T-helper 2 cell treated with Interferon-gamma antibody and Interleukin-4, amounts not matched to agents 100 ng/mL and 5 ng/mL, for 36 hours (primary cell): ENCODE results near the gene GJB4. TPM values are rescaled to one million over a fixed set of nuclear protein-coding genes. Genes with fewer than 3 reads are reported as not detected.
"Not testable (repeated sequence)": the region's sequence is repeated elsewhere in the genome, so short reads cannot be mapped to it uniquely, and the experiment has no call there.

Source experiments
- intact Hi-C: fragments of 100-400 bp; cut with micrococcal nuclease; formaldehyde crosslinking; loops from one replicate; pipeline ENCODE4 v1.15.1; 2023
- total RNA-seq: library from RNA; stranded (reverse); gene quantifications from 2 replicates; pipeline ENCODE4 v1.2.3, GENCODE V29; 2022

Gene GJB4
- not detected in 2 replicates for total RNA-seq

- intact Hi-C loops = no loop called here
These were observed at the start of gene GJB4 for GRCh38 chr1:34759503-34760357. Gene GJB4 (plus strand): TSS chr1:34759740. CDS start chr1:34761255, 1,515 bp downstream.

GRCh38 chr1:34710812-34711211, 48.7 kb upstream of the GJB4 start:
- intact Hi-C loops = no loop called here

- intact Hi-C loops = no loop called here
These were observed 48.1 kb upstream of the GJB4 start for GRCh38 chr1:34711485-34711884.

- intact Hi-C loops = no loop called here
These were observed 47.4 kb upstream of the GJB4 start for GRCh38 chr1:34712007-34712688.

- intact Hi-C loops = no loop called here
These were observed 46.1 kb upstream of the GJB4 start for GRCh38 chr1:34713443-34713842.

GRCh38 chr1:34714386-34714785, 45.2 kb upstream of the GJB4 start:
- intact Hi-C loops = no loop called here

GRCh38 chr1:34715139-34715538, 44.4 kb upstream of the GJB4 start:
- intact Hi-C loops = no loop called here

GRCh38 chr1:34721241-34721640, 38.3 kb upstream of the GJB4 start:
- intact Hi-C loops = no loop called here

- intact Hi-C loops = no loop called here
These were observed 37.7 kb upstream of the GJB4 start for GRCh38 chr1:34721646-34722355.

GRCh38 chr1:34726861-34727260, 32.7 kb upstream of the GJB4 start:
- intact Hi-C loops = no loop called here

- intact Hi-C loops = no loop called here
These were observed 29.1 kb upstream of the GJB4 start for GRCh38 chr1:34730485-34730884.

- intact Hi-C loops = not testable (repeated sequence)
These were observed 26.7 kb upstream of the GJB4 start for GRCh38 chr1:34732831-34733230.

GRCh38 chr1:34736692-34737091, 22.8 kb upstream of the GJB4 start:
- intact Hi-C loops = no loop called here

- intact Hi-C loops = not testable (repeated sequence)
These were observed 22.3 kb upstream of the GJB4 start for GRCh38 chr1:34737236-34737635.

- intact Hi-C loops = loop anchor here (5.0 kb wide), 1 partner anchor 1107 kb away; no protein-coding TSS in a partner anchor
These were observed 19.9 kb upstream of the GJB4 start for GRCh38 chr1:34739613-34740012.

GRCh38 chr1:34740161-34740868, 19.2 kb upstream of the GJB4 start:
- intact Hi-C loops = loop anchor here (5.0 kb wide), 1 partner anchor 1108 kb away; no protein-coding TSS in a partner anchor

- intact Hi-C loops = loop anchor here (1.0 to 5.0 kb wide), 2 partner anchors 282 to 1110 kb away; no protein-coding TSS in a partner anchor
These were observed 16.8 kb upstream of the GJB4 start for GRCh38 chr1:34742667-34743270.

GRCh38 chr1:34743775-34744174, 15.8 kb upstream of the GJB4 start:
- intact Hi-C loops = loop anchor here (5.0 kb wide), 1 partner anchor 1111 kb away; no protein-coding TSS in a partner anchor

- intact Hi-C loops = loop anchor here (5.0 kb wide), 1 partner anchor 1113 kb away; no protein-coding TSS in a partner anchor
These were observed 14.7 kb upstream of the GJB4 start for GRCh38 chr1:34744851-34745250.

- intact Hi-C loops = no loop called here
These were observed 13.9 kb upstream of the GJB4 start for GRCh38 chr1:34745666-34746065.

- intact Hi-C loops = no loop called here
These were observed 13.4 kb upstream of the GJB4 start for GRCh38 chr1:34746101-34746500.
